ENCODE results near the gene PKP4.
"Not testable (repeated sequence)": the region's sequence is repeated elsewhere in the genome, so short reads cannot be mapped to it uniquely, and the experiment has no call there.

Gene PKP4, protein sequence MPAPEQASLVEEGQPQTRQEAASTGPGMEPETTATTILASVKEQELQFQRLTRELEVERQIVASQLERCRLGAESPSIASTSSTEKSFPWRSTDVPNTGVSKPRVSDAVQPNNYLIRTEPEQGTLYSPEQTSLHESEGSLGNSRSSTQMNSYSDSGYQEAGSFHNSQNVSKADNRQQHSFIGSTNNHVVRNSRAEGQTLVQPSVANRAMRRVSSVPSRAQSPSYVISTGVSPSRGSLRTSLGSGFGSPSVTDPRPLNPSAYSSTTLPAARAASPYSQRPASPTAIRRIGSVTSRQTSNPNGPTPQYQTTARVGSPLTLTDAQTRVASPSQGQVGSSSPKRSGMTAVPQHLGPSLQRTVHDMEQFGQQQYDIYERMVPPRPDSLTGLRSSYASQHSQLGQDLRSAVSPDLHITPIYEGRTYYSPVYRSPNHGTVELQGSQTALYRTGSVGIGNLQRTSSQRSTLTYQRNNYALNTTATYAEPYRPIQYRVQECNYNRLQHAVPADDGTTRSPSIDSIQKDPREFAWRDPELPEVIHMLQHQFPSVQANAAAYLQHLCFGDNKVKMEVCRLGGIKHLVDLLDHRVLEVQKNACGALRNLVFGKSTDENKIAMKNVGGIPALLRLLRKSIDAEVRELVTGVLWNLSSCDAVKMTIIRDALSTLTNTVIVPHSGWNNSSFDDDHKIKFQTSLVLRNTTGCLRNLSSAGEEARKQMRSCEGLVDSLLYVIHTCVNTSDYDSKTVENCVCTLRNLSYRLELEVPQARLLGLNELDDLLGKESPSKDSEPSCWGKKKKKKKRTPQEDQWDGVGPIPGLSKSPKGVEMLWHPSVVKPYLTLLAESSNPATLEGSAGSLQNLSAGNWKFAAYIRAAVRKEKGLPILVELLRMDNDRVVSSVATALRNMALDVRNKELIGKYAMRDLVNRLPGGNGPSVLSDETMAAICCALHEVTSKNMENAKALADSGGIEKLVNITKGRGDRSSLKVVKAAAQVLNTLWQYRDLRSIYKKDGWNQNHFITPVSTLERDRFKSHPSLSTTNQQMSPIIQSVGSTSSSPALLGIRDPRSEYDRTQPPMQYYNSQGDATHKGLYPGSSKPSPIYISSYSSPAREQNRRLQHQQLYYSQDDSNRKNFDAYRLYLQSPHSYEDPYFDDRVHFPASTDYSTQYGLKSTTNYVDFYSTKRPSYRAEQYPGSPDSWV

DNA sequence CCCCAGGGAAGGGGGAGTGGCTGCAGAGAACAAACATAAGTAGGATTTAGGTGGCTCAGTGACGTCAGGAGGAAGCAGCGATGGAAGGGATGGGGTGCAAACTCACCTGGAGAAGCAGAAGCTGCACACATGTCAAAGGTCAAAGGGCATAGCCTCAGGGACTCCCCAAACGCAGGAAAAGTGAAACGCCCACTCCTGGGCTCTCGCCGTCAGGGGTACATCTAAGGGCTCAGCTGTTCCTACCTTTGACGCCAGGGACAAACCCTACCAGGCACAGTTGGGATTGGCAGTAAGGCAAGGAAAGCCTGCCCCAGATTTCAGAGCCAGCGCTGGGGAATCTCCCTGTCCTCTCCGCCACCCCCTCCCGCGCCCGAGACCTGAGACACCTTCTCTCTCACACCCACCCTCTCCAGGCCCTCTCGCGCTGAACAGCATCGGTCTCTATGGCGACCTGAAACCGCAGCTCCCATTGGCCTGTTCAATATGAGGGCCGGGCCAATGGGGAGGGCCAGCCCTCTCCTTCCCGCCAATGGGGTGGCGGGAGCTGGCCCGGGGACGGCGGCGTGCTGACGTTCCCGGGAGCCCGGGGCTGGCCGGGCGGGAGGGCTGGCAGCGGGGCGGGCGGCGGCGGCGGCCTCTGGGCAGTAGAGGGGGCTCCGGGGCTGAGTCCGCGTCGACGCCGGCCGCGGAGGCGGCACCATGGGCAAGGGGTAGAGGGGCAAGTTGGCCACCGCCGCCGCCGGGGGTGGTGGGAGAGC is at the start of gene PKP4, which contains the start of gene CCDC148:
TSS of gene PKP4 (plus strand) at position 644 of the 758 bp plus-strand sequence. CDS start 76,233 bp downstream, outside the sequence.
TSS of gene CCDC148 (minus strand) at position 445 of the 758 bp plus-strand sequence. CDS start at position 131, 314 bp downstream.
- peak; percentile 74 to 76 (median 75) for DNase-seq

DNA sequence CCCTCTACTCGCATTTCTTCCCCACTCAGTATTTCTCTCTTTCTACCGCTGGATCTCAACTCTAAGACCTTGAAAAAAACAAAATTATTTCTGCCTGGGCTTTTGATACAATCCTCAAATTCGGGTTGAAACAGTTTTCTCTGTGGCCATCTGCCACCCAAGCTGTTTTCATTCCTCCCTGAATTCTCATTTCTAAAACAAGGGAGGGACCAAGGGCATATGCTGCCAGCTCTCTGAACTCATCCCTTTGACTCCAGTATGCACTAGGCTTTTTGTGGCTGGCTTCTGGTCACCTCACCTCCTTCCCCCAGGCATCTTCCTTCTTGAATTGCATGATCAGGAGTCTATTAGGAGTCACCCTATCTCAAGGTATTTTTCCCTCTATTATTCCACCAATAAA is 49.7 kb upstream of the PKP4 start:
- no peak for DNase-seq

DNA sequence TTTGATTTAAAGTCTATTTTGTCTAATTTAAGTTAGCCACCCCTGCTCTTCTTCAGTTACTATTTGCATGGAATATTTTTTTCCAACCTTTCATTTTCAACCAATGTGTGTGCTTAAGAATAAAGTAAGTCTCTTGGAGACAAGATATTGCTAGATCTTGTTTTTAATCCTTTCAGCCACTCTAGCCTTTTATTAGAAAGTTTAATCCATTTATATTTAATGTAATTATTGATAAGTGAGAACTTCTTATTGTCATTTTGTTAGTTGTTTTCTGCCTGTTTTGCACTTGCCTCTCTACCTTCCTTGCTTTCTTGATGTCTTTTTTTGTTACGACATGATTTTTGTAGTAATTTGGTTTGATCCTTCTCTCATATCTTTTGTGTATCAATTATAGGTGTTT is 46.6 kb upstream of the PKP4 start:
- no peak for DNase-seq

GRCh38 chr2:158411748-158412147 is 45.0 kb upstream of the PKP4 start:
- no peak for DNase-seq

- DNase-seq, result no peak
Observed at GRCh38 chr2:158412206-158412605, 44.5 kb upstream of the PKP4 start.

DNA sequence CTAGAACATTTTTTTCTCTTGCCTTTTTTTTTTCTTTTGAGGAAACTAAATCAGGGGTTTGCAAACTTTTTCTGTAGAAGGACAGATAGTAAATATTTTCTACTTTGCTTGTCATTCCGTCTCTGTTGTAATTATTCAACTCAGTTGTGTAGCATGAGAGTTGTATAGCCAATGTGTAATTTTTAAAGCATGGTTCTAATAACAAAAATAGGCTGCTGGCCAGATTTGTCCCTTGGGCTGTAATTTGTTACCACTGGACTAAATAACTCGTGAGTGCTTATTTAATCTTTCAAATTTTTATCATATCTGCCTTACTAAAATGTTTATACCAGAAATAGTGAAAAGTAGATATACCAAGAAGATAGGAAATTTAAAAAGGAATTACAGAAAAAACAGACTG is 43.2 kb upstream of the PKP4 start:
- DNase-seq, result no peak

DNA sequence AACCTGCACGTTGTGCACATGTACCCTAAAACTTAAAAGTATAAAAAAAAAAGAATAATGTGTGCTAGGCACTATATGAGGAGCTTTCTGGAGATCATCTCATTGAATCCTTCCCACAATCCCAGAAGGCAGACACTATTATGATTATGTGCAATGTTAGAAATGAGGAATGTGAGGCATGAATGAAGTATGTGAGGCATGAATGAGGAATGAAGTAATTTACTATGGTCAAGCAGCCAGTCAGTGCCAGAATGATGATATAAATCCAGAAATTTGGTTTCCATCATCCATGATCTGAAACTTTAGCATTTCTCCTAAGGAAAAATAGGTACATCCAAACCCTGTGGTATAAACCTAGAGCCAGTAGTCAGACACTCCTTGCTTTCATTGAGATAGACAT is 42.2 kb upstream of the PKP4 start:
- no peak for DNase-seq

GRCh38 chr2:158432117-158432516 is 24.6 kb upstream of the PKP4 start:
- DNase-seq, result no peak

DNA sequence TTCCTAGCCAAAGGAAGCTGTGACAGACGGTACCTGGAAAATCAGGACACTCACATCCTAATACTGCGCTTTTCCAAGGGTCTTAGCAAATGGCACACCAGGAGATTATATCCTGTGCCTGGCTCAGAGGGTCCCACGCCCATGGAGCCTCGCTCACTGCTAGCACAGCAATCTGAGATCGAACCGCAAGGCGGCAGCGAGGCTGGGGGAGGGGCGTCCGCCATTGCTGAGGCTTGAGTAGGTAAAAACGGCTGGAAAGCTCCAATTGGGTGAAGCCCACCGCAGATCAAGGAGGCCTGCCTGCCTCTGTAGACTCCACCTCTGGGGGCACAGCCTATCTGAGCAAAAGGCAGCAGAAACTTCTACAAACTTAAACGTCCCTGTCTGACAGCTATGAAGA is 23.0 kb upstream of the PKP4 start:
- DNase-seq, result not testable (repeated sequence)

DNA sequence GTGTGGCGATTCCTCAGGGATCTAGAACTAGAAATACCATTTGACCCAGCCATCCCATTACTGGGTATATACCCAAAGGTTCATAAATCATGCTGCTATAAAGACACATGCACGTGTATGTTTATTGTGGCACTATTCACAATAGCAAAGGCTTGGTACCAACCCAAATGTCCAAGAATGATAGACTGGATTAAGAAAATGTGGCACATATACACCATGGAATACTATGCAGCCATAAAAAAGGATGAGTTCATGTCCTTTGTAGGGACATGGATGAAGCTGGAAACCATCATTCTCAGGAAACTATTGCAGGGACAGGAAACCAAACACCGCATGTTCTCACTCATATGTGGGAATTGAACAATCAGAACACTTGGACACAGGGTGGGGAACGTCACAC is 17.7 kb upstream of the PKP4 start:
- DNase-seq, result not testable (repeated sequence)

DNA sequence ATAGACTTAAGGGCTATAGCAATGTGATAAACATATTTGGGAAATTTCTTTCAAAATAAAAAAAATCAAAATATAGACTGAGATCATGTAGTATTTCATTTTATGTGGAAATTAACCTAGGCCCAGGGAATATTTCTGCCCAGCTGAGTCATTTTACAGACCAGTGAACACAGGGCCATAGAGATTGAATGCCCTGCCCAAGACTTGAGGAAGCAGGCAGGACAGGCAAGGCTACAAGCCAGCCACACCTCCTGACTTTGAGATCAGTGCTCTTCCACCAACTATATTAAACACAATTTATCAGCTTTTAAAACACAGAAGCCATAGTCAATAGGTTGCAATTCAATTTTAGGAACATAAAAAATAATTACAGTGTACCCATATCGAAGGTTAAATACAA is 13.1 kb upstream of the PKP4 start:
- DNase-seq, result no peak

- peak in 3 of 4 experiments; percentile 18 to 46 (median 38) for DNase-seq
Observed at GRCh38 chr2:158457092-158457825, 507 bp downstream of the PKP4 start.

- DNase-seq, result peak; percentile 29 to 53 (median 46)
Observed at GRCh38 chr2:158457826-158458616, 1.3 kb downstream of the PKP4 start.

- no peak for DNase-seq
Observed at GRCh38 chr2:158458617-158458920, 1.8 kb downstream of the PKP4 start.

- no peak for DNase-seq
Observed at GRCh38 chr2:158459161-158460003, 2.6 kb downstream of the PKP4 start.

DNA sequence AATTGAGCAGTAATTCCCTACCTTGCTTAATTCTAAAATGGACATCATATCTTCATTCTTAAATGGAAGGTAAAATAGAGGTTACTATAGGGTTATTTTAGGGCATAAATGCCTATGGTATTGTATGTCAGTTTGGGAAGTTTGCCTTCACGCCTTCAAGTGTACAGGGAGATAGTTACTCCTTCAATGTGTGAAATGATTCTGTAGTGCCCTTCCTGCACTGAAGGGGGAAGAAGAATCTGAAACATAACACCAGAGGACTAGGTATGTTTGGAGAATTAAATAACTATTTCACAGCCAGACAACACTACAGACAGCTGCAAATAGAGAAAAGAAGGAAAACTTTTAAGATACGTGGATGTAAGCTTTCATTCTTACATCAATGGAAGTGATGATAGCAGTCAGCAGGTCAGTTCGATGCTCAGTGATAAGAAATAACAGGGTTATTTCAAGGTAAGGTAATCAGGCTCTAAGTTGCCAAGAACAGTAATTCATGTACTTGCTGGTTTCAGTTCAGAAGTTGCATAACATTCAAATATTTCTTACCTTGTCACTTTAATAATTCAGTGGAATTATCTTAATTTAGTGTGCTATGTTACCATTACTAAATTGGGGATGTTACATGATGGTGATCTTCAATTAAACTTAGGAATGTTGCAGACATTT is 4.0 kb downstream of the PKP4 start:
- no peak for DNase-seq

DNA sequence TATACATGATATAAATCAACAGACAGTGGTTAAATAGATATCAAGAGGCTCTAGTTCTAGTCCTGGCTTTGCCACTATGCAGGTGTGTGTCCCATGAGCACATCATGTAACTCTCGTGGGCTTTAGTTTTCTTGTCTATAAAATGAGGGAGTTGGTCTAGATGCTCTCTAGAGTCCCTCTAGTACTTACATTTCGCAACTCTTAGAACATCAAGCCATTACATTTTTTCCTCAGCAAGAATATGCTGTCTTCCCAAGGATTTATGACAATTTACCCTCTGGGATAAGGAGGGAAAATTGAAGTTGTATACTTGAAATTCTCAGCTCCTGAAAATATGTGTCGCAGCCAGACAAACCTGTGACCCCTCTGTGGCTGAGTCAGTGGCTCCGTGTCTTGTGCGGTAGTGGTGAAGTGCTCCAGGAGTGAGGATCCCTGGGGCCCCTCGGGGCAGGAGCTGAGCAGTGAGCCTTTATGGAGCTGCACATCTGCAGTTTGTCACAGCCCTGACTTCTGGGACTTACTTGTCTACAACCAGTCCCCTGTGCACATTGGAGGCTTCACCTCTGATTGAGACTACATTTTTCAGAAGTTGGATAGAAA is 6.8 kb downstream of the PKP4 start:
- DNase-seq, result no peak

- no peak for DNase-seq
Observed at GRCh38 chr2:158464426-158465281, 7.9 kb downstream of the PKP4 start.
